Nephron progenitor cell (in vitro differentiated cells): Measurements from ENCODE around the gene TRAPPC14.
"Not testable (repeated sequence)": the region's sequence is repeated elsewhere in the genome, so short reads cannot be mapped to it uniquely, and the experiment has no call there.

ENCODE experiments used
- DNase-seq: peaks from one replicate; pipeline ENCODE4 v3.0.0; 2021
- H3K27ac Mint-ChIP-seq: 2 replicates; pipeline ENCODE4 v1.8.0; 2021; ENCODE audit warnings: mild to moderate bottlenecking, moderate library complexity, mixed read lengths
- H3K27me3 Mint-ChIP-seq: 2 replicates; pipeline ENCODE4 v1.8.0; 2021; ENCODE audit warnings: mild to moderate bottlenecking, low read depth, mixed read lengths; ENCODE audit not compliant: poor library complexity
- H3K36me3 Mint-ChIP-seq: 2 replicates; pipeline ENCODE4 v1.8.0; 2021; ENCODE audit warnings: low read depth, mixed read lengths
- H3K4me1 Mint-ChIP-seq: 2 replicates; pipeline ENCODE4 v1.8.0; 2021; ENCODE audit warnings: mixed read lengths
- H3K4me3 Mint-ChIP-seq: 2 replicates; pipeline ENCODE4 v1.8.0; 2021; ENCODE audit warnings: mild to moderate bottlenecking, moderate library complexity, mixed read lengths
- H3K9me3 Mint-ChIP-seq: 2 replicates; pipeline ENCODE4 v1.8.0; 2021; ENCODE audit warnings: mild to moderate bottlenecking, moderate library complexity, mixed read lengths
- TF ChIP-seq, protein P1 (sequence below): fragments of 200-600 bp; sonication (generic); IDR thresholded peaks from 2 replicates; pipeline ENCODE4 v1.5.0; 2021; ENCODE audit warnings: antibody characterized with exemption

The TRAPPC14 gene

GRCh38 chr7:100192969-100193368 lies 34.4 kb upstream of the TRAPPC14 start:
- Mint-ChIP-seq H3K9me3 (no peaks in the 10 kb centered on the region), H3K27ac (no peak overlapping the region)
- TF ChIP-seq, protein P1, sequence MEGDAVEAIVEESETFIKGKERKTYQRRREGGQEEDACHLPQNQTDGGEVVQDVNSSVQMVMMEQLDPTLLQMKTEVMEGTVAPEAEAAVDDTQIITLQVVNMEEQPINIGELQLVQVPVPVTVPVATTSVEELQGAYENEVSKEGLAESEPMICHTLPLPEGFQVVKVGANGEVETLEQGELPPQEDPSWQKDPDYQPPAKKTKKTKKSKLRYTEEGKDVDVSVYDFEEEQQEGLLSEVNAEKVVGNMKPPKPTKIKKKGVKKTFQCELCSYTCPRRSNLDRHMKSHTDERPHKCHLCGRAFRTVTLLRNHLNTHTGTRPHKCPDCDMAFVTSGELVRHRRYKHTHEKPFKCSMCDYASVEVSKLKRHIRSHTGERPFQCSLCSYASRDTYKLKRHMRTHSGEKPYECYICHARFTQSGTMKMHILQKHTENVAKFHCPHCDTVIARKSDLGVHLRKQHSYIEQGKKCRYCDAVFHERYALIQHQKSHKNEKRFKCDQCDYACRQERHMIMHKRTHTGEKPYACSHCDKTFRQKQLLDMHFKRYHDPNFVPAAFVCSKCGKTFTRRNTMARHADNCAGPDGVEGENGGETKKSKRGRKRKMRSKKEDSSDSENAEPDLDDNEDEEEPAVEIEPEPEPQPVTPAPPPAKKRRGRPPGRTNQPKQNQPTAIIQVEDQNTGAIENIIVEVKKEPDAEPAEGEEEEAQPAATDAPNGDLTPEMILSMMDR, result no peak

GRCh38 chr7:100192281-100192862 lies 33.8 kb upstream of the TRAPPC14 start:
- DNase-seq, H3K27ac Mint-ChIP-seq, H3K9me3 Mint-ChIP-seq, H3K4me1 Mint-ChIP-seq, H3K36me3 Mint-ChIP-seq, H3K4me3 Mint-ChIP-seq: not testable (repeated sequence)
- peaks cover 15% of the 10 kb centered on the region for H3K27me3 Mint-ChIP-seq

More at GRCh38 chr7:100192969-100193368, 34.4 kb upstream of the TRAPPC14 start:
- Mint-ChIP-seq H3K4me1 (peaks cover 5% of the 10 kb centered on the region), H3K4me3 (no peak overlapping the region), H3K36me3 (no peaks in the 10 kb centered on the region), H3K27me3 (peaks cover 18% of the 10 kb centered on the region)
- DNase-seq, result no peak

DNA sequence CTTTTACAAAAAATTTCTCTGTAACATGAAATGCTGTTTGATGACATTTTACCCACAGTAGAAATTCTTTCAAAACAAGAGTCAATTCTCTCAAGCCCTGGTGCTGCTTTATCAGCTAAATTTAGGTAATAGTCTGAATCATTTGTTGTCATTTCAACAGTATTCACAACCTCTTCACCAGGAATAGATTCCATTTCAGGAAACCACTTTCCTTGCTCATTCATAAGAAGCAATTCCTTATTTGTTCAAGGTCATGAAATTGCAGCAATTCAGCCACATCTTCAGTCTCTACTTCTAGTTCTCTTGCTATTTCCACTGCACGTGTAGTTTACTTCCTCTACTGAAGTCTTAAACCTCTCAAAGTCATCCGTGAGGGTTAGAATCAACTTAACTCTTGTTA lies 33.3 kb upstream of the TRAPPC14 start:
- no peak overlapping the region for H3K27ac Mint-ChIP-seq
- H3K4me1 Mint-ChIP-seq, result peaks cover 5% of the 10 kb centered on the region

GRCh38 chr7:100190048-100190711 lies 31.7 kb upstream of the TRAPPC14 start:
- TF ChIP-seq, protein P1, result no peak
- no peaks in the 10 kb centered on the region for H3K36me3 Mint-ChIP-seq

More for the DNA sequence above, 33.3 kb upstream of the TRAPPC14 start:
- Mint-ChIP-seq H3K4me3 (no peak overlapping the region), H3K9me3 (no peaks in the 10 kb centered on the region), H3K36me3 (no peaks in the 10 kb centered on the region), H3K27me3 (peaks cover 12% of the 10 kb centered on the region)
- TF ChIP-seq, protein P1, result no peak
- no peak for DNase-seq

GRCh38 chr7:100189061-100189460 lies 30.5 kb upstream of the TRAPPC14 start:
- H3K4me3 Mint-ChIP-seq, result no peak overlapping the region
- no peak for DNase-seq
- H3K9me3 Mint-ChIP-seq, result no peaks in the 10 kb centered on the region
- H3K4me1 Mint-ChIP-seq, result peaks cover 12% of the 10 kb centered on the region
- H3K27me3 Mint-ChIP-seq, result peaks cover 15% of the 10 kb centered on the region
- TF ChIP-seq, protein P1, result no peak
- H3K27ac Mint-ChIP-seq, result no peak overlapping the region
- no peaks in the 10 kb centered on the region for H3K36me3 Mint-ChIP-seq

More at GRCh38 chr7:100190048-100190711, 31.7 kb upstream of the TRAPPC14 start:
- H3K9me3 Mint-ChIP-seq, result no peaks in the 10 kb centered on the region
- H3K4me3 Mint-ChIP-seq, result no peak overlapping the region
- peaks cover 12% of the 10 kb centered on the region for H3K4me1 Mint-ChIP-seq
- no peak for DNase-seq
- H3K27ac Mint-ChIP-seq, result no peak overlapping the region
- peaks cover 15% of the 10 kb centered on the region for H3K27me3 Mint-ChIP-seq

DNA sequence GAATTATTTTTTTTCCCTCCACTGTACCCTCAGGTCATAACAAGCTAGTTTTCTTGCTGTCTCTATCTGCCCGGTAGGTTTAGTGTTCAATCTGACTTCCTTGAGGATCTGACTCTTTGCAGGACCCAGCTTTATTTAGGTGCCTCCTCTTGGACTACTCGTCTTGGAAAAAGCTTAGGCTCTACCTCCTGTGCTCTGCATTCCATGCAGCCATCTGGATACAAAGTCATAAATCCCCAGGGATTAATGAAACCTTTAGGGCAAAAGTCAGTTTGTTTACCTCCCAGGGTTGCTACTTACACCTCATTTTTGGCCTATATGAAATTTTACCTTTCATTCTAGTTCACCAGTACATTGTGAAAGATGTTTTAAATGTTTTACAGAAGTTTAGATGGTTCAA lies 27.2 kb upstream of the TRAPPC14 start:
- no peaks in the 10 kb centered on the region for H3K9me3 Mint-ChIP-seq
- peaks cover 32% of the 10 kb centered on the region for H3K27me3 Mint-ChIP-seq
- H3K4me1 Mint-ChIP-seq, result peaks cover 30% of the 10 kb centered on the region
- DNase-seq, result no peak
- TF ChIP-seq, protein P1, result no peak
- no peak overlapping the region for H3K27ac Mint-ChIP-seq
- no peak overlapping the region for H3K4me3 Mint-ChIP-seq
- H3K36me3 Mint-ChIP-seq, result no peaks in the 10 kb centered on the region

- not testable (repeated sequence) for DNase-seq, H3K9me3 Mint-ChIP-seq, H3K36me3 Mint-ChIP-seq, H3K27ac Mint-ChIP-seq, H3K4me3 Mint-ChIP-seq
- peaks cover 27% of the 10 kb centered on the region for H3K4me1 Mint-ChIP-seq
- H3K27me3 Mint-ChIP-seq, result peaks cover 36% of the 10 kb centered on the region
Measured at GRCh38 chr7:100183090-100183489, 24.6 kb upstream of the TRAPPC14 start.

DNA sequence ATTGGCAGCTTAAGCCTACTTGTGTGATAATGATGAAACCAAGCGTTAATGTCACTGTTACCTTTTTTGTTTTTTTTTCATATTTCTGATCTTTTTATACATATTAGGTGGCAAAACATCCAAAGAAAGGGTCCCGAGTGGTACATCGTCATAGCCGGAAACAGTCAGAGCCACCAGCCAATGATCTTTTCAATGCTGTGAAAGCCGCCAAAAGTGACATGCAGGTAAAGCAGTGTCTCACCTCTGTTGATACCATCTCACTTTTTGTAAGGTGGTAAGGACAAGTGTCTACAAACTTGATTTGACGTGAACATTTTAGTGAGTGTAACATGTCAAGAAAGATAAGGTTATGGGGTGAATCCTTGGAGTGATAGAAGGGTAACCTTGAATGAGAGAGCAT lies 24.1 kb upstream of the TRAPPC14 start:
- not testable (repeated sequence) for H3K27ac Mint-ChIP-seq, H3K9me3 Mint-ChIP-seq, H3K36me3 Mint-ChIP-seq, H3K4me3 Mint-ChIP-seq, DNase-seq
- H3K4me1 Mint-ChIP-seq, result peaks cover 27% of the 10 kb centered on the region
- peaks cover 33% of the 10 kb centered on the region for H3K27me3 Mint-ChIP-seq

GRCh38 chr7:100180084-100180483 lies 21.6 kb upstream of the TRAPPC14 start:
- H3K36me3 Mint-ChIP-seq, H3K4me3 Mint-ChIP-seq, H3K9me3 Mint-ChIP-seq, DNase-seq, H3K27ac Mint-ChIP-seq: not testable (repeated sequence)
- Mint-ChIP-seq H3K27me3 (peaks cover 30% of the 10 kb centered on the region), H3K4me1 (peaks cover 39% of the 10 kb centered on the region)
